HepG2 (cell line): Measurements from ENCODE around the gene KCTD14. TPM values are rescaled to one million over a fixed set of nuclear protein-coding genes. Genes with fewer than 3 reads are reported as not detected.

Source experiments
- ARNT ChIP-seq: fragments of 450-650 bp; IDR thresholded peaks from 2 replicates; pipeline ENCODE4 v1.6.1; 2017
- ATF7 ChIP-seq, 2 experiments: fragments of 450-650 bp in 1 of 2; sonication (generic) in 1 of 2; formaldehyde crosslinking in 1 of 2; IDR thresholded peaks; 2 replicates each; pipeline versions ENCODE4 v1.4.0 to v1.6.1; 2016 to 2020; ENCODE audit warnings: antibody characterized with exemption in 1 of 2, mild to moderate bottlenecking in 1 of 2, missing genetic modification reagents in 1 of 2
- CBX1 ChIP-seq: IDR thresholded peaks from one replicate; pipeline ENCODE4 v1.6.1; 2016; ENCODE audit warnings: antibody characterized with exemption, low read depth
- CC2D1A ChIP-seq: sonication (generic); formaldehyde crosslinking; IDR thresholded peaks from 2 replicates; pipeline ENCODE4 v1.8.1; 2023; ENCODE audit warnings: mild to moderate bottlenecking, missing genetic modification reagents
- CENPT ChIP-seq: sonication (generic); formaldehyde crosslinking; IDR thresholded peaks from 2 replicates; pipeline ENCODE4 v1.8.0; 2022; ENCODE audit warnings: low read depth, mild to moderate bottlenecking, moderate library complexity, missing genetic modification reagents
- ELK4 ChIP-seq: sonication (generic); formaldehyde crosslinking; IDR thresholded peaks from 2 replicates; pipeline ENCODE4 v1.9.0; 2021; ENCODE audit warnings: missing genetic modification reagents, borderline replicate concordance
- HMGXB3 ChIP-seq: sonication (generic); formaldehyde crosslinking; IDR thresholded peaks from 2 replicates; pipeline ENCODE4 v1.4.0; 2020; ENCODE audit warnings: missing genetic modification reagents, borderline replicate concordance
- HOXA9 ChIP-seq: sonication (generic); formaldehyde crosslinking; IDR thresholded peaks from 2 replicates; pipeline ENCODE4 v1.8.1; 2022; ENCODE audit warnings: missing genetic modification reagents, mild to moderate bottlenecking, moderate library complexity, borderline replicate concordance
- IKZF5 ChIP-seq: IDR thresholded peaks from 2 replicates; pipeline ENCODE4 v1.6.1; 2018; ENCODE audit warnings: missing genetic modification reagents, mild to moderate bottlenecking, missing compliant biosample characterization
- IRX3 ChIP-seq: sonication (generic); formaldehyde crosslinking; IDR thresholded peaks from 2 replicates; pipeline ENCODE4 v1.8.1; 2023; ENCODE audit warnings: mild to moderate bottlenecking, low read depth, missing genetic modification reagents, borderline replicate concordance
- MAF1 ChIP-seq: sonication (generic); formaldehyde crosslinking; IDR thresholded peaks from 2 replicates; pipeline ENCODE4 v1.5.0; 2020; ENCODE audit warnings: missing genetic modification reagents, borderline replicate concordance
- MIXL1 ChIP-seq: IDR thresholded peaks from 2 replicates; pipeline ENCODE4 v1.6.1; 2016
- PLRG1 ChIP-seq: fragments of 450-650 bp; conservative IDR thresholded peaks from 2 replicates; pipeline ENCODE4 v1.6.1; 2016
- SIN3B ChIP-seq: fragments of 150-350 bp; IDR thresholded peaks from 2 replicates; pipeline ENCODE4 v1.6.1; 2014; ENCODE audit warnings: low read length
- TRAFD1 ChIP-seq: sonication (generic); formaldehyde crosslinking; IDR thresholded peaks from 2 replicates; pipeline ENCODE4 v1.5.1; 2020; ENCODE audit warnings: missing genetic modification reagents, mild to moderate bottlenecking, borderline replicate concordance
- ZNF124 ChIP-seq: sonication (generic); formaldehyde crosslinking; IDR thresholded peaks from 2 replicates; pipeline ENCODE4 v1.4.0; 2020; ENCODE audit warnings: missing genetic modification reagents
- ZNF331 ChIP-seq: sonication (generic); formaldehyde crosslinking; IDR thresholded peaks from 2 replicates; pipeline ENCODE4 v1.4.0; 2020; ENCODE audit warnings: missing genetic modification reagents
- ZNF839 ChIP-seq: sonication (generic); formaldehyde crosslinking; IDR thresholded peaks from 2 replicates; pipeline ENCODE4 v1.4.0; 2020; ENCODE audit warnings: missing genetic modification reagents, mild to moderate bottlenecking, borderline replicate concordance
- polyA plus RNA-seq, 8 experiments: library from polyadenylated mRNA; depleted of rRNA in 3 of 8; stranded (reverse) in 7 of 8; unstranded in 1 of 8; fragments of >200 nt; fragmentation: Illumina TruSeq in 4 of 8; extraction: Trizol in 4 of 8; gene quantifications; 2 replicates each; pipeline versions ENCODE4 v1.2.1 to v1.2.3, GENCODE V29; 2011 to 2016; ENCODE audit warnings: low read depth in 4 of 8, missing spikeins in 1 of 8, mixed read lengths in 1 of 8; ENCODE audit not compliant: insufficient read depth in 1 of 8
- total RNA-seq, 5 experiments: library from RNA; depleted of rRNA; stranded (reverse); fragments of >200 nt; fragmentation: Illumina TruSeq; extraction: Trizol; gene quantifications; 2 replicates each; pipeline ENCODE4 v1.2.3, GENCODE V29; 2016; ENCODE audit warnings: low read depth in 1 of 5

KCTD14 gene
- total and polyA plus RNA-seq, 2 of the 13 experiments (the other 11 are each of a cell fraction or from before 2014, with no cell fraction given): 10.3 to 15.6 TPM

GRCh38 chr11:78022397-78023396, at the start of gene KCTD14 (continued):
- TF ChIP-seq TRAFD1 (CRISPR knock-in tag) (peak; percentile 48; the same call in 1 of the 2 replicates), IRX3 (CRISPR knock-in tag) (no peak), SIN3B (no peak), ELK4 (CRISPR knock-in tag) (no peak), CBX1 (no peak), HMGXB3 (CRISPR knock-in tag) (no peak), ZNF124 (CRISPR knock-in tag) (0 out of 2 replicates have a peak, but pooled peaks have one; percentile 33), ZNF331 (CRISPR knock-in tag) (peak; percentile 43; the same call in 1 of the 2 replicates), CENPT (CRISPR knock-in tag) (no peak), MIXL1 (no peak), CC2D1A (CRISPR knock-in tag) (no peak), ATF7 (IDR thresholded peaks at IDR 0.05) (no peak), ATF7 (CRISPR knock-in tag; IDR thresholded peaks at IDR 0.05) (0 out of 2 replicates have a peak, but pooled peaks have one; percentile 32), MAF1 (CRISPR knock-in tag) (no peak), IKZF5 (CRISPR knock-in tag) (peak; percentile 52; the same call in 1 of the 2 replicates), ZNF839 (CRISPR knock-in tag) (no peak), ARNT (no peak), PLRG1 (no peak), HOXA9 (no peak)
